VCaP (cell line): ENCODE data around the gene RAB24.

ENCODE experiments used
- H3K27ac ChIP-seq: fragments of 450-650 bp; 2 replicates; pipeline ENCODE4 v1.5.1; 2017
- TF ChIP-seq, protein P1 (sequence below): fragments of 450-650 bp; conservative IDR thresholded peaks from 2 replicates; pipeline ENCODE4 v1.5.1; 2017; ENCODE audit warnings: mild to moderate bottlenecking, moderate library complexity

RAB24 gene

DNA sequence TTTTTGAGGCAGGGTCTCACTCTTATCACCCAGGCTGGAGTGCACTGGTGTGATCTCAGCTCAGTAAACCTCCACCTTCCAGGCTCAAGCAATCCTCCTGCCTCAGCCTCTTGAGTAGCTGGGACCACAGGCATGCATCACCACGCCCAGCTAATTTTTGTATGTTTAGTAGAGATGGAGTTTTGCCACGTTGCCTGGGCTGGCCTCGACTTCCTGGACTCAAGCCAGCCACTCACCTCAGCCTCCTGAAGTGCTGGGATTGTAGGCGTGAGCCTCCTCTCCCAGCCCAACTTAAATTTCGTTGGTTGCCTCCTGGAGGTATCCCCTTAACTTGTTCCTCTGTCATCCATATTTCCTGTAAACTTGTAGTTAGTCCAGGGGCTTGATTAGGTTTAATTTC, 47.2 kb downstream of the RAB24 start:
- no peak overlapping the region for H3K27ac ChIP-seq
- TF ChIP-seq, protein P1, sequence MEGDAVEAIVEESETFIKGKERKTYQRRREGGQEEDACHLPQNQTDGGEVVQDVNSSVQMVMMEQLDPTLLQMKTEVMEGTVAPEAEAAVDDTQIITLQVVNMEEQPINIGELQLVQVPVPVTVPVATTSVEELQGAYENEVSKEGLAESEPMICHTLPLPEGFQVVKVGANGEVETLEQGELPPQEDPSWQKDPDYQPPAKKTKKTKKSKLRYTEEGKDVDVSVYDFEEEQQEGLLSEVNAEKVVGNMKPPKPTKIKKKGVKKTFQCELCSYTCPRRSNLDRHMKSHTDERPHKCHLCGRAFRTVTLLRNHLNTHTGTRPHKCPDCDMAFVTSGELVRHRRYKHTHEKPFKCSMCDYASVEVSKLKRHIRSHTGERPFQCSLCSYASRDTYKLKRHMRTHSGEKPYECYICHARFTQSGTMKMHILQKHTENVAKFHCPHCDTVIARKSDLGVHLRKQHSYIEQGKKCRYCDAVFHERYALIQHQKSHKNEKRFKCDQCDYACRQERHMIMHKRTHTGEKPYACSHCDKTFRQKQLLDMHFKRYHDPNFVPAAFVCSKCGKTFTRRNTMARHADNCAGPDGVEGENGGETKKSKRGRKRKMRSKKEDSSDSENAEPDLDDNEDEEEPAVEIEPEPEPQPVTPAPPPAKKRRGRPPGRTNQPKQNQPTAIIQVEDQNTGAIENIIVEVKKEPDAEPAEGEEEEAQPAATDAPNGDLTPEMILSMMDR: no peak

DNA sequence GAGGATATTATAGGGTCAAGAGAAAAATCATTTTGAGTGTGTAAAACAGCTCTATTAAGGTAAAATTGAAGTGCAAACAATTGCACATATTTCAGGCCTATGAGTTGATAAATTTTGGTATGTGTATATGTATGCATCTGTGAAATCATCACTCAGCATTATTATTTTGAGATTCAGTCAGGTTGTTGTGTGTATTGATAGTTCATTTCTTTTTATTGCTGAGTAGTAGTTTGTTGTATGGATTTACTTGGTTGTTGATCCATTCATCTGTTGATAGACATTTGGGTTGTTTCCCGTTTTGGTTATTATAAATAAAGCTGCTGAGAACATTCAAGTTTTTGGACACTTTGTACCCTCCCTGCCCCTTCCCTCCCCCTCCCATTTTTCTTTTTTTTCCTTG, 50.3 kb downstream of the RAB24 start:
- H3K27ac ChIP-seq: no peak overlapping the region
- TF ChIP-seq, protein P1: no peak
